ENCODE results near the gene WDR4.

The WDR4 gene

DNA sequence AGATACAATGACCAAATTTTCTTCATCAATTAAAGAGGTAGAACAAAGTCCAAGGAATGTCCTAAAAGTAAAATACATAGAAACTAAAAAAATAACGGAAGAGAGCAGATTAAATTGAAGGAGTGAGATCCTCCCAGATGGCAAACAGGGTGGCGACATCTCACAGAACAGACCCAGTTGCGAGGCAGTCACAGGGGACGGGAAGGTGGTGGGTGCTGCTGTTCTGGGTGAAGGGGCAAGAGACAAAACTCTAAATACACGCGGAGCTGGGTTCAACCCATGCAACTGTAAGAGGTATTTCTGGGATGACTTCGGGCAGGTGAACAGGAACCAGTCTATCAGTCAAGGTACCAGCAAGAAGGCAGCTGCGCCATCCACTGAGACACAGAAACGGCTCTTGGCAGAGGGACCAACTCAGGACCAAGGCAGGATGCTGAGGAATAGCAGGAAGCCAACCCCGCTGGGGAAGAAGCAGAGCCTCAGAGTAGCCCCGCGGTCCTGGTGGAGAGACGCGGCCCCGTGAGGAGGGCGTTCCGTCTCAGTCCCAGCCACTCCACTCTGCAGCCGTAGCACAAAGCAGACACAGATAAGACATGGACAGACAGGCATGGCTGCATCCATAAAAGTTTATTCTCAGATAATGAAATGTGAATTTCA, 32.2 kb downstream of the WDR4 start:
- Histone ChIP-seq H3K79me2 (ENCODE audit: control insufficient read depth, low read length) (peaks cover 86% of the 10 kb centered on the region), H3K27me3 (ENCODE audit: control insufficient read depth, low read length) (no peaks in the 10 kb centered on the region), H4K20me1 (ENCODE audit: control insufficient read depth, insufficient read depth, low read depth, low read length) (peaks cover 4% of the 10 kb centered on the region; the same call in 1 of the 2 replicates), H3K9me2 (replicated peaks; ENCODE audit: control insufficient read depth, low read length) (no peaks in the 10 kb centered on the region), H3F3A (ENCODE audit: control insufficient read depth, insufficient read depth) (no peaks in the 10 kb centered on the region), H3K9me3 (ENCODE audit: control insufficient read depth, insufficient read depth, low read length) (no peaks in the 10 kb centered on the region), H3K36me3 (ENCODE audit: control insufficient read depth, low read length) (peaks cover 88% of the 10 kb centered on the region), H3K4me2 (ENCODE audit: low read length) (no peak overlapping the region), H3K4me1 (ENCODE audit: control insufficient read depth, low read length) (no peaks in the 10 kb centered on the region), H3K27ac (ENCODE audit: low read depth, low read length) (no peak overlapping the region), H3K4me3 (ENCODE audit: low read length) (no peak overlapping the region)
- TF ChIP-seq EZH2phosphoT487 (IDR thresholded peaks at IDR 0.05; ENCODE audit: borderline replicate concordance, low read length) = no peak
- TF ChIP-seq, protein P1, sequence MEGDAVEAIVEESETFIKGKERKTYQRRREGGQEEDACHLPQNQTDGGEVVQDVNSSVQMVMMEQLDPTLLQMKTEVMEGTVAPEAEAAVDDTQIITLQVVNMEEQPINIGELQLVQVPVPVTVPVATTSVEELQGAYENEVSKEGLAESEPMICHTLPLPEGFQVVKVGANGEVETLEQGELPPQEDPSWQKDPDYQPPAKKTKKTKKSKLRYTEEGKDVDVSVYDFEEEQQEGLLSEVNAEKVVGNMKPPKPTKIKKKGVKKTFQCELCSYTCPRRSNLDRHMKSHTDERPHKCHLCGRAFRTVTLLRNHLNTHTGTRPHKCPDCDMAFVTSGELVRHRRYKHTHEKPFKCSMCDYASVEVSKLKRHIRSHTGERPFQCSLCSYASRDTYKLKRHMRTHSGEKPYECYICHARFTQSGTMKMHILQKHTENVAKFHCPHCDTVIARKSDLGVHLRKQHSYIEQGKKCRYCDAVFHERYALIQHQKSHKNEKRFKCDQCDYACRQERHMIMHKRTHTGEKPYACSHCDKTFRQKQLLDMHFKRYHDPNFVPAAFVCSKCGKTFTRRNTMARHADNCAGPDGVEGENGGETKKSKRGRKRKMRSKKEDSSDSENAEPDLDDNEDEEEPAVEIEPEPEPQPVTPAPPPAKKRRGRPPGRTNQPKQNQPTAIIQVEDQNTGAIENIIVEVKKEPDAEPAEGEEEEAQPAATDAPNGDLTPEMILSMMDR (IDR thresholded peaks at IDR 0.05; ENCODE audit: low read depth, low read length, poor library complexity, severe bottlenecking) = no peak

GRCh38 chr21:42846221-42846620, 33.1 kb downstream of the WDR4 start:
- TF ChIP-seq, protein P1 (IDR thresholded peaks at IDR 0.05; ENCODE audit: low read depth, low read length, poor library complexity, severe bottlenecking) = no peak
- no peak for TF ChIP-seq EZH2phosphoT487 (IDR thresholded peaks at IDR 0.05; ENCODE audit: borderline replicate concordance, low read length)
- Histone ChIP-seq H3K9me2 (replicated peaks; ENCODE audit: control insufficient read depth, low read length) (no peaks in the 10 kb centered on the region), H3K9me3 (ENCODE audit: control insufficient read depth, insufficient read depth, low read length) (no peaks in the 10 kb centered on the region), H3K27me3 (ENCODE audit: control insufficient read depth, low read length) (no peaks in the 10 kb centered on the region), H3K4me1 (ENCODE audit: control insufficient read depth, low read length) (no peaks in the 10 kb centered on the region), H3K4me2 (ENCODE audit: low read length) (no peak overlapping the region), H3F3A (ENCODE audit: control insufficient read depth, insufficient read depth) (no peaks in the 10 kb centered on the region), H4K20me1 (ENCODE audit: control insufficient read depth, insufficient read depth, low read depth, low read length) (peaks cover 4% of the 10 kb centered on the region; the same call in 1 of the 2 replicates), H3K27ac (ENCODE audit: low read depth, low read length) (no peak overlapping the region), H3K79me2 (ENCODE audit: control insufficient read depth, low read length) (peaks cover 78% of the 10 kb centered on the region), H3K4me3 (ENCODE audit: low read length) (no peak overlapping the region), H3K36me3 (ENCODE audit: control insufficient read depth, low read length) (peaks cover 88% of the 10 kb centered on the region)

DNA sequence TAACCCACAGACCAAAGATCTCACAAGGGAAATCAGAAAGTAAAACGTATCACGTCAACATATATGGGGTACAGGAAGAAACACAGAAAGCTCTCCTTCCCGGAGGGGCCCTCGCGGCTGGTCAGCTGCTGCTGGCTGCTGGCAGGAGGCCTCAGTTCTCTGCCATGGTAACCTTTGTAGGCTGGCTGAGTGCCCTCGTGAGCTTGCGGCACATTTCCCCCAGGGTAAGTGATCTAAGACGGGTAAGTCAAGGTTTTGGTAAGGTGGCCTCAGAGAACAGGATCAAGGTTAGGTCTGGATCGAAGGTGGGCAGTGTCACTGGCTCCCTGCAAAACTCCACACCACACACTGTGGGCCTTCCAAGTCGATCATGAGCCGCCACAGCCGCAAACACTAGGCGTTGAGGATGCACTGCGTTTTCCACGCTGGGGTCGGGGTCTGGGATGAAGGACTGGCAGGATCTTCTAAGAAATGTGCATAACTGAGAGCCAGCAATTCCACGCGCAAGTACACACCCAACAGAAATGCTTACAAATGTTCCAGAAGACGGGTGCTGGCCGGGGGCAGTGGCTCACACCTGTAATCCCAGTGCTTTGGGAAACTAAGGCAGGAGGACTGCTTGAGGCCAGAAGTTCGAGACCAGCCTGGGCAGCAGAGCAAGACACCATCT, 33.9 kb downstream of the WDR4 start:
- no peaks in the 10 kb centered on the region for H3K4me1 ChIP-seq (ENCODE audit: control insufficient read depth, low read length)
- no peaks in the 10 kb centered on the region for H3K9me3 ChIP-seq (ENCODE audit: control insufficient read depth, insufficient read depth, low read length)
- H3K4me3 ChIP-seq (ENCODE audit: low read length) = no peak overlapping the region
- no peaks in the 10 kb centered on the region for H3F3A ChIP-seq (ENCODE audit: control insufficient read depth, insufficient read depth)
- peaks cover 7% of the 10 kb centered on the region; the same call in 1 of the 2 replicates for H4K20me1 ChIP-seq (ENCODE audit: control insufficient read depth, insufficient read depth, low read depth, low read length)
- H3K79me2 ChIP-seq (ENCODE audit: control insufficient read depth, low read length) = peaks cover 70% of the 10 kb centered on the region
- H3K9me2 ChIP-seq (replicated peaks; ENCODE audit: control insufficient read depth, low read length) = no peaks in the 10 kb centered on the region
- TF ChIP-seq EZH2phosphoT487 (IDR thresholded peaks at IDR 0.05; ENCODE audit: borderline replicate concordance, low read length) = no peak
- TF ChIP-seq, protein P1 (IDR thresholded peaks at IDR 0.05; ENCODE audit: low read depth, low read length, poor library complexity, severe bottlenecking) = no peak
- H3K36me3 ChIP-seq (ENCODE audit: control insufficient read depth, low read length) = peaks cover 88% of the 10 kb centered on the region
- no peaks in the 10 kb centered on the region for H3K27me3 ChIP-seq (ENCODE audit: control insufficient read depth, low read length)
- H3K4me2 ChIP-seq (ENCODE audit: low read length) = no peak overlapping the region
- H3K27ac ChIP-seq (ENCODE audit: low read depth, low read length) = no peak overlapping the region
